ENCODE data around the gene ACSL6.

ACSL6 gene

GRCh38 chr5:131950706-131951105 lies 60.8 kb downstream of the ACSL6 start:
- no peak overlapping the region for H3K4me3 ChIP-seq (ENCODE audit: control insufficient read depth, low read depth, low read length)
- no peak for DNase-seq (ENCODE audit: low read depth)
- TF ChIP-seq CTCF (IDR thresholded peaks at IDR 0.05; ENCODE audit: control insufficient read depth, insufficient read depth, low read depth, low read length, missing control alignments), result no peak

GRCh38 chr5:131947445-131947844 lies 64.0 kb downstream of the ACSL6 start:
- TF ChIP-seq CTCF (IDR thresholded peaks at IDR 0.05; ENCODE audit: control insufficient read depth, insufficient read depth, low read depth, low read length, missing control alignments), result no peak
- DNase-seq (ENCODE audit: low read depth), result no peak
- H3K4me3 ChIP-seq (ENCODE audit: control insufficient read depth, low read depth, low read length), result no peak overlapping the region

- no peak within 1 kb of the TSS for H3K4me3 ChIP-seq (ENCODE audit: control insufficient read depth, low read depth, low read length)
- no peak for DNase-seq (ENCODE audit: low read depth)
- TF ChIP-seq CTCF (IDR thresholded peaks at IDR 0.05; ENCODE audit: control insufficient read depth, insufficient read depth, low read depth, low read length, missing control alignments), result no peak
Observed at GRCh38 chr5:131945551-131946168, 65.8 kb downstream of the ACSL6 start, which contains the start of gene MEIKIN. TSS of gene MEIKIN (minus strand) at chr5:131945663. CDS start at chr5:131945505, 158 bp downstream.

GRCh38 chr5:131944702-131945550 lies 66.5 kb downstream of the ACSL6 start:
- no peak for TF ChIP-seq CTCF (IDR thresholded peaks at IDR 0.05; ENCODE audit: control insufficient read depth, insufficient read depth, low read depth, low read length, missing control alignments)
- H3K4me3 ChIP-seq (ENCODE audit: control insufficient read depth, low read depth, low read length), result no peak overlapping the region
- no peak for DNase-seq (ENCODE audit: low read depth)

- TF ChIP-seq CTCF (IDR thresholded peaks at IDR 0.05; ENCODE audit: control insufficient read depth, insufficient read depth, low read depth, low read length, missing control alignments), result no peak
- H3K4me3 ChIP-seq (ENCODE audit: control insufficient read depth, low read depth, low read length), result no peak overlapping the region
- no peak for DNase-seq (ENCODE audit: low read depth)
Observed at GRCh38 chr5:131943916-131944315, 67.5 kb downstream of the ACSL6 start.

- no peak overlapping the region for H3K4me3 ChIP-seq (ENCODE audit: control insufficient read depth, low read depth, low read length)
- TF ChIP-seq CTCF (IDR thresholded peaks at IDR 0.05; ENCODE audit: control insufficient read depth, insufficient read depth, low read depth, low read length, missing control alignments), result no peak
- no peak for DNase-seq (ENCODE audit: low read depth)
Observed at GRCh38 chr5:131942016-131942415, 69.4 kb downstream of the ACSL6 start.
